Stimulated activated CD8-positive, alpha-beta memory T cell treated with anti-CD3 and anti-CD28 coated beads, Interleukin-12 subunit alpha, Interleukin-12 subunit beta, amount 100 ng/mL, for 1 hour (primary cell): Measurements from ENCODE around the gene ARL2BP.

ENCODE experiments used
- DNase-seq: peaks from one replicate; pipeline ENCODE4 v3.0.0-alpha.2; 2020; ENCODE audit warnings: low read depth

The ARL2BP gene

GRCh38 chr16:57283214-57283958, 38.3 kb downstream of the ARL2BP start:
- DNase-seq = no peak

- DNase-seq = no peak
Measured at GRCh38 chr16:57283959-57284208, 38.8 kb downstream of the ARL2BP start.

GRCh38 chr16:57284209-57284951, 39.3 kb downstream of the ARL2BP start, which contains the start of gene PLLP:
TSS of gene PLLP (minus strand) at chr16:57284672. CDS start at chr16:57284540, 132 bp downstream.
- no peak for DNase-seq

GRCh38 chr16:57284952-57285363, 39.9 kb downstream of the ARL2BP start:
- DNase-seq = no peak

GRCh38 chr16:57285379-57285778, 40.3 kb downstream of the ARL2BP start:
- DNase-seq = no peak

GRCh38 chr16:57289391-57290257, 44.6 kb downstream of the ARL2BP start:
- no peak for DNase-seq

- DNase-seq = no peak
Measured at GRCh38 chr16:57297856-57298255, 52.8 kb downstream of the ARL2BP start.

- no peak for DNase-seq
Measured at GRCh38 chr16:57299009-57299718, 54.1 kb downstream of the ARL2BP start.

GRCh38 chr16:57299719-57300386, 54.8 kb downstream of the ARL2BP start:
- peak; percentile 64 for DNase-seq

- DNase-seq = peak; percentile 97
Measured at GRCh38 chr16:57300387-57301125, 55.5 kb downstream of the ARL2BP start.

- DNase-seq = no peak
Measured at GRCh38 chr16:57301126-57301817, 56.2 kb downstream of the ARL2BP start.
